ENCODE results near the gene CD84.

DNA sequence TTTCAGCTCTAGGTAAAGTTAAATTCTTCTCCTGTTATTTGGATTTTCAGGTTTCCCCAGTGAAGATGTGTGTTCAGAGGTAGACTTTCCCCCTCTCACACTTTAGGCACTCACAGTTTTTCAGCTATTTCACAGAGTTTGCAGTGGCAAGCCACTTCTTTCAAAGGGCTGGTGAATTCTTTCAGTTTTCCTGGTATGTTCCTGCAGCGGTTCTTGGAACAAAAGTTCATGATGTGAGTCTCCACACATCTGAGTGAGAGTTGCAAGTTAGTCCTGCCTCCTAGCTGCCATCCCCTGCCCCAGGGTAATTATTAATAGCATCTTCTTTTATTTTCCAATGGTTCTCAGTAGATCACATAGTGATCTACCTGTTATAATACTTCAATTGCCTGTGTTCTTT is 27.3 kb upstream of the CD84 start:
- TF ChIP-seq, protein P1, sequence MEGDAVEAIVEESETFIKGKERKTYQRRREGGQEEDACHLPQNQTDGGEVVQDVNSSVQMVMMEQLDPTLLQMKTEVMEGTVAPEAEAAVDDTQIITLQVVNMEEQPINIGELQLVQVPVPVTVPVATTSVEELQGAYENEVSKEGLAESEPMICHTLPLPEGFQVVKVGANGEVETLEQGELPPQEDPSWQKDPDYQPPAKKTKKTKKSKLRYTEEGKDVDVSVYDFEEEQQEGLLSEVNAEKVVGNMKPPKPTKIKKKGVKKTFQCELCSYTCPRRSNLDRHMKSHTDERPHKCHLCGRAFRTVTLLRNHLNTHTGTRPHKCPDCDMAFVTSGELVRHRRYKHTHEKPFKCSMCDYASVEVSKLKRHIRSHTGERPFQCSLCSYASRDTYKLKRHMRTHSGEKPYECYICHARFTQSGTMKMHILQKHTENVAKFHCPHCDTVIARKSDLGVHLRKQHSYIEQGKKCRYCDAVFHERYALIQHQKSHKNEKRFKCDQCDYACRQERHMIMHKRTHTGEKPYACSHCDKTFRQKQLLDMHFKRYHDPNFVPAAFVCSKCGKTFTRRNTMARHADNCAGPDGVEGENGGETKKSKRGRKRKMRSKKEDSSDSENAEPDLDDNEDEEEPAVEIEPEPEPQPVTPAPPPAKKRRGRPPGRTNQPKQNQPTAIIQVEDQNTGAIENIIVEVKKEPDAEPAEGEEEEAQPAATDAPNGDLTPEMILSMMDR (IDR thresholded peaks at IDR 0.05): no peak
- TF ChIP-seq POLR2A (IDR thresholded peaks at IDR 0.05): no peak
